GM15510 (cell line): ENCODE data around the gene FSTL4.

Experiments used
- POLR2A ChIP-seq: IDR thresholded peaks from 3 replicates; pipeline ENCODE4 v1.6.1; 2011; ENCODE audit warnings: borderline replicate concordance; ENCODE audit not compliant: insufficient read length; ENCODE audit errors: extremely low read depth

FSTL4 gene

DNA sequence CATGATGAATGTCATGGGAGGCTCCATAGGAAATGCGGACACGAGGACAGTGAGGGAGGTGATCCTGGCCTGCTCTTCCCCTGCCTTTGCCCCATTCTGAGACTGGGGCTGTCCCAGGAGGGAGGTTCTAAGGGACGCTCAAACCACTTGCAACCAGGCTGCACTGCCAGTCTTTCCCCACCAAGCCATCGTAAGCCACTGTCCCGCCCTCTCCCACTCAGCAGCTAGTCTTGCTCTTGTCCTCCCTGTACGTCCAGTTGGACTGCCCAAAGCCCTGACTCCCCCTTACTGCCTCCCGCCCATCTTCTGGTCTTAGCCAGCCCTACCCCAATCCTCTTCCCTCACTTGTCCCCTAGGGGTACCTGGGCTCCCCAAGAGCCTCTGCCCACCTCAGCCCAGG is 115.7 kb downstream of the FSTL4 start:
- no peak for TF ChIP-seq POLR2A

DNA sequence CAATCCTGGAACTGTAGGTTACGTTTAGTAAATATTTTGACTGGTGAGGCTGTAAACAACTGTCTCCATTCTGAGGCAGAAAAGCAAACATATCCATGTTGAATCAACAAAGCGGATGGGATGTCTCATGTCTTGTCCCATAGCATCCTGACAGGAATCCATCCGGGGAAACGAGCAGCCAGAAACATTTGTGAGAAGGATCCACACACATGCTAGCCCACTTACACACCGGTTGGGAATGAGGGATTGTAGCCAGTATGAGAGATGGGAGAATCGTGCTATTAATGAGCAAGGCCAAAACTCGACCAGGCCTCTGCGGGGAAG is 117.5 kb downstream of the FSTL4 start:
- no peak for TF ChIP-seq POLR2A

DNA sequence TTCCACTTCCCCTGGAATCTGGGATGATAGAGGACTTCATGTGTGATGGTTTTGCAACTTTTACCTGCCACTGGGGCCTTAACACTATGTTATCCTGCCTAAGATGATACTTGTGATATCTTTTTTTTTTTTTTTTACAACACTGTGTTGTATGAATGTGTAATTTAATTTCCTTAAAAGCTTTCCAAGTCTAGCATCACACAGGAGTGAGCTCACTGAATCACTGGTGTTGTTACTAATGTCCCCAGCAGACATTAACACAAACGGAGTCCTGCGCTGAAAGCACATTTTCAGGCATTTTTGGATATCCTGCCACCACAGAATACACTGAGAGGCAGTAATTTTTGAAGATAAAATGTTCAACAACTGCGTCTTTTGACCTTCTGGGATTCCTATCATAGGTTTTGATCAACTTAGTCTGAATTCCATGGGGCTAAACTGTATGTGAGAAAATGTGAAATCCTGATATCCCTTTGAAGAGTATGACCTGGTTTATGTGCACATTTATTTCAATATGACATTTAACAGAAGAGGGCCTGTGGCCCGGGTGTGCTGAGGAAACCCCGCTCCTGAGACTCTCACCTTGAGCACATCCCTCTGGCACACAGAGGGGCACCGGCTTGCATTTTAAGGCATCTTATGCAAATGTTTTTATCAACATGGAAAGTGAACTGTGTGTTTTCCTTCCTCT is 118.0 kb downstream of the FSTL4 start:
- no peak for TF ChIP-seq POLR2A

DNA sequence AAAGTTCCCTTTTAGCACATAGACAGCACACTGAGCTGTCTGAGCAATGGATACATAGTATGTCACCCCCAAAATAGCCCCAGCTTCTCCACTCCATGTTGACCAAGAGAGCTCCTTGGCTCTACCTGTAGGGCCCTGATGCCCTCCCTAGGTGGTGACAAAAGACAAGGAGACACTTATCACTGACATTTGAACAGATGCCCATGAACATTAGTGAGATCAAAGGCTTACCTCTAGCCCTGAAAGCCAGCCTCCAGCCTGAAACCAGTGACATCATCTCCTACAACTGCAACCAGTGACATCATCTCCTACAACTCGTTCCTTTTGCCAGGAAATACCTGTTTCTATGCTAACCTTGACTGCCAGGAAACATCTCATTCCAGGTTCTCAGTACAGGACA is 122.7 kb downstream of the FSTL4 start:
- TF ChIP-seq POLR2A = no peak

DNA sequence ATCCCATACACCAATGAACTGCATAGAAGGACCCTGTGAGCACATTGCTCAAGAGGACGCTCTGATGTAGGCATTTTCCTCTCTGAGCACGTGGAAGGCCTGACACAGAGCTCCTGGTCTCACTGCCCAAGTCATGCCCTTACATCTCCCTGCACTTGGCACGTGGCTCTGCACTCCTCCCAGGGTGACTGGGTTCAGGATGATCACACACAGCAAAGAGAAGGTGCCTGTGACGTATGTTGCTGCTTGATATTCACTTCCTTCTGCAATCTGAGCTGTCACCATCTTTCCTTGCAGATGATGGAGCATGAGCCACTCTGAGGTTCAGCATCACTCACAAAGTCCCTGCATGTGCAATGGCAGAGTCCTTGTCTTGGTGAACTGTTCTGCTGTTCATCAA is 125.2 kb downstream of the FSTL4 start:
- TF ChIP-seq POLR2A = no peak

DNA sequence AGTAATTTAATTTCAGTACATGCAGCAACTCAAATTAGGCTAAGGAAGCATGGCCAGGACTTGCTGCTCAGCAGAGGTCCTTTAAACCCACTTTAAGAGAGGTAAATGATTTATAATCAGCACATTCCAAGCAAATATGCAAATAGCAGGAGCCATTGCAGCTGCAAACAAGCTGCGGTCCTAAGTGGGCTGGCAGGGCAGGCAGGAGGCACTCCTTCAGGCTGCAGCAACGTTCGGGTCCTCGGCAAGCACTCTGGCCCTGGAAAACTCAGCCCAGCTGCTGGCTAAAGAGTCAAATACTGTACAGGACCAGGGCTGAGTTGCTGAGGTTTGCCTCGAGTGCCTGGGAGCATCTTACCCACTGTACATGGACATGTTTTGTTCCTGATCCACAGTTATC is 126.9 kb downstream of the FSTL4 start:
- TF ChIP-seq POLR2A = no peak

DNA sequence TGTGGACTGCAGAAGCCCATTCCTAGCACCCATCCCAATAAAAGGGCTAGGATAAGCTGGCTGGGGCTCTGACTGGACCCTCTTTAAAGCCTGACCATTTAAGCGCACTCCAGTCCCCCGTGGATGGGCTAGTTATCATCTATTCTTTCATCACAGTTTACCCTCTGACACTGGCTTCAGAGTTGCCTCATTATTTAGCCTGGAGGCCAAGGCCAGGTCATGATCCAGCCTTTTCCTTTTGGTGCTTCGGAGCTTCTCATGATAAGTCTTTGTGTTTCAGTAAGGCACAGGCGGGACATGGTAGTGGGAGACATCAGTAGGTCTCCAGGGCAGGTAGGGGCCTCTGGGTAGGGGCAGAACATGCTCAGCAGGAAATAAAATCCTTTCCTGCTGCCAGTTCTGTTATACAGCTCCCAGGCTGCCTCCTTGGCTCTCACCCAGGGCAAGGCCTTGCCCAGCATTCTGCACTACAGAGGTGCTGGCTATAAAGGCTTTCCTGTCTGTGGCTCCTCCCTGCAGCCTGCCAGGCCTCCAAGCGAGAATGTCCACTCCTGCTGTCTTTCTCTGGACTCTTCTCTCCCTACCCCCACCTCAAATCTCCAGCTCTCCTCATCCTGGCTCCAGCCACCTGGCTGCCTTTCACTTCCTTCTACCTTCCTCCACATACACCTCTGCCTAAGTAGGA is 128.8 kb downstream of the FSTL4 start:
- no peak for TF ChIP-seq POLR2A

- TF ChIP-seq POLR2A = no peak
Observed at GRCh38 chr5:133482028-133482427, 130.3 kb downstream of the FSTL4 start.

DNA sequence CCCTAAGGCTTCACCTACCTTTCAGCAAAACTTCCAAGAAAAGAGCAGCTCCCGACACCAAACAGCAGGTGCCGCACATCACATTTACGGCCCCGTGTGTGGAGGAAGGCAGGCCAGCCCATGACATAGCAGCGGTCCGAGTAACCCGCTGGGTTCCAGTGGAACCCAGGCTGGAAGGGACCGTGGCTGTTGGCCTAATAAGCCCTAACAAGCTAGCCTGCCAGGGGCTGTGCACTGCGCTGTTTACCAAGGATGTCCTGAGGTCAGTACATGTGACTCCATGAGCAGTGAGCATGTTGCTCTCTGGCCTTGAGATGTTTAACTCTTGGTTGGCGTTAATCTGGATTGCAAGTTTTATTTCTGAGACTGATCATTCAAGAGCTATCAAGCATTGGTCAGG is 131.5 kb downstream of the FSTL4 start:
- TF ChIP-seq POLR2A = no peak

DNA sequence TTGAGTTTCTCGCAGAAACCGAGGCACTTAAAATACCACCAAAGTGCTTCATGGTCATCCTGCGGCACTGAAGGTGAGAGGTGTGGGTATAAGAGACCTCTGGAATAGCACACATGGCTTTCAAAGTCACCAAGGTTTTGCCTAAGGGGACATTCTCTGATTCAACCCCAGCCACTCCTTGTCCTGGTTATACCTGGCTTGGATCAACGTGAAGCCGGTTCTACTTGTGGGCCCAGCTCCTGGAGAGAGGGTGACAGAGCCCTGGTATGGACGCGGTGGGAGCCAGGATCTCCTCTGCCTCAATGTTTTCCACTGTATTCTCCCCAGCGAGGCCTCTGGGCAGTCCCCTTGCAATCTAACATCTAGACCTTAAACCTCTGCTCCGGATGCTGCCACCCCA is 132.0 kb downstream of the FSTL4 start:
- TF ChIP-seq POLR2A = no peak

DNA sequence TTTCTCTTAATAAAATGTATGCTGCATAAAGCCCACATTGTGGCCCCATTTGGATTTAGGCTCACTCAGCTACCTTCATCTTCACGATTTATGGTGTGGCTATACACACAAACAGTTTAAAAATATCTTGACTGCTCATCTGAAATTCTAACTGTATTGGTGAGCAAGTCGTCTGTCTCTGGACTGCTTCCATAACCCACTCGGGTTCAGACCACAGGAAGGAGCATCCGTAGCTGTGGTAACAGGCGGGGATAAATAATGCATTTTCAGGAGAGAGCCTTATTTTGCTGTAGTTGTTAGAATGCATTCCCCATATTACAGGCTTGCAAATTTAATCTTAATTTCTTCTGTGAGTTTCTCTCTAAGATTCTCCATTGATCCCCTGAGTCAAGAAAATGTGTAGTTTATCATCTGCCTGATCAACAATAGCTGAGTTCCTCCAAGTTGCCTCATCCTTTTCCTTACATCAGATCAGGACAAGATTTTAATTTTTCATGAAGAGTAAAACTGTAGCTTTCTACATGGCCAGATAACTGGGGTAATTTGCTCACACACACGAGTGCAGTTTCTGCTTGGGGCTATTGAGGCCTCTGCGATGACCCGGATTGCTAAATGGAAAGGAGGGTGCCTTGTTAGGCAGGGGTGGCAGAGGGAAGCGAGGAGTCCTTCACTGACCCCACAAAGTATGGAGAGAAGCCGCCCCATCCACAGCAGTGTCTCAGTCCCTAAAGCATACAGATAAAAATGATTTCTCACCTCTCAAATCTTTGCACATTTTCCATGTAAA is 133.9 kb downstream of the FSTL4 start:
- TF ChIP-seq POLR2A = no peak

DNA sequence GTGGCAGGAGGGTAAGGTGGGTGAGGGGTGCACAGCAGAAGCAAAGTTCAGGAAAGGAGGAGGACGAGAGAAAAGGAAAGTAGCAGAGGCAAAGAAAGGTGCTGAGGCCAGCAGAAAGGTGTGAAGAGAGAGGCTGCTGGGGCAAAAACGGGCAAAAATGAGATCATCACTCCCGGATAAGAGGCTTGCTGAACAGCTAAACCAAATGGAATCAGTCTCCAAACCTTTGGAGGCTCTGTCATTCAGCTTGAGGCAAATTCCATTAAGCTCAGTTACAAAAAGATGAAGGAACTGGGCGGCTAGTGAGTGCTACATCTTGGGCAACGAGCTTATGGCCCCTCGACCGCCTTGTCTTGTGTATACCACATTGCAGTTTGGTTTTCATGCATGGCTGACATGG is 136.4 kb downstream of the FSTL4 start:
- TF ChIP-seq POLR2A = no peak

DNA sequence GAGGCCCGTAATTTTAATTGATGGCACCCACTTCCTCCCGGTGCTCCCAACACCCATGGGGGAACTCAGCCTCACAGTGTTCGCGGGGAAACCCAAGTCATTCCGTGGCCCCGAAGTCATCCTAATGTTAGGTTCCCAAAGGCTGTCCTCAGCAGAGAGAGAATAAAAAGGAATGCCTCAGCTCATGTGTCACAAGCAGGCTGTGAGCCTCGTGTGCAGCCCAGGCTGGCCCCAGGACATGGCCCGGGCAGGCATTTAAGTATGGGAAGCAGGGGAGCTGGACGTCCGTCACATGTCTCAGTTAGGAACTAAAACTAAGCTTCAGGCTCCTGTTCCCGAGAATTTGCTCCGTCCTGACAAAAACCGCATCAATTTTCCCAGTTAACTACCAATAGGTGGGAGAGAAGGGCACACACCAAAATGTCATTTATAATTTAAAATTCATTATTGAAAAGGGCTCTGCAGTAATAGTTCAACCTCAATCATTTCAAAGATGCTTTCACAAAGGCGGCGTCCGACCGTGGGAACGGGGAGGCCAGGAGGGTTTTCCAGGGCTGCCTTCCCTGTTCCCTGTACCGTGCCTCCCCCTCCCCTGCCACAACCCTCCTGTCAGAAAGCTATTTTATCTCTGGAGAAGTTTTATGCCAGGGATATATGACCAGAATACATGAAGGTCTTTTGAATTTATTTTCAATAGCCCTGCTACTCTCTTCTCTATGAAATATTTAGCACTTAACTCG is 137.3 kb downstream of the FSTL4 start:
- no peak for TF ChIP-seq POLR2A

- no peak for TF ChIP-seq POLR2A
Observed at GRCh38 chr5:133473291-133473690, 139.1 kb downstream of the FSTL4 start.

GRCh38 chr5:133472829-133473228 is 139.5 kb downstream of the FSTL4 start:
- no peak for TF ChIP-seq POLR2A

DNA sequence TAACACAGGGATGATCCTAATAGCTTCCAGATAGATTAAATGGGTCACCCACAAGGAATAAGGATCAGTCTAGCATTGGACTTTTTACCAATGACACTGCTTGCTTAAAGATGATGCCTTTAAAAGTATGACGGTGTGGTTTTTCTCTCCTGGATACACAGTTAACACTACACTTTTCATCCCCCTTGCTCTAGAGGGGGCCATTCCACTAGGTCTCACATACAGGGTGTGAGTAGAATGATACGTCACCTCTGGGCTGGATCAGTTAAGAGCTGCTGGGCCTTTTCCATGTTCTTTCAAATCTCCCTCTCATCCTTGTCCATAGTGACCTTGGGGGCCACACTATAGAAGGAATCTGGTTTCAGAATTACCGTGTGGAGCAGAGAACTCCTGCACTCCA is 140.6 kb downstream of the FSTL4 start:
- TF ChIP-seq POLR2A = no peak

- no peak for TF ChIP-seq POLR2A
Observed at GRCh38 chr5:133470841-133471240, 141.5 kb downstream of the FSTL4 start.
